Type B pancreatic cell (in vitro differentiated cells): ENCODE results near the gene COL4A2. TPM values are rescaled to one million over a fixed set of nuclear protein-coding genes. Genes with fewer than 3 reads are reported as not detected.

Experiments
- DNase-seq: peaks from one replicate; pipeline ENCODE4 v3.0.0; 2021; ENCODE audit warnings: mixed read lengths; ENCODE audit not compliant: unreplicated experiment; ENCODE audit errors: extremely low spot score
- H3K27ac Mint-ChIP-seq: 2 replicates; pipeline ENCODE4 v1.8.0; 2021; ENCODE audit warnings: mild to moderate bottlenecking, mixed read lengths
- H3K27me3 Mint-ChIP-seq: 2 replicates; pipeline ENCODE4 v1.8.0; 2021; ENCODE audit warnings: mixed read lengths
- H3K36me3 Mint-ChIP-seq: 2 replicates; pipeline ENCODE4 v1.8.0; 2021; ENCODE audit warnings: mixed read lengths
- H3K4me1 Mint-ChIP-seq: one replicate; pipeline ENCODE4 v1.8.0; 2021; ENCODE audit warnings: mixed read lengths; ENCODE audit not compliant: unreplicated experiment
- H3K4me3 Mint-ChIP-seq: 2 replicates; pipeline ENCODE4 v1.8.0; 2021; ENCODE audit warnings: mild to moderate bottlenecking, mixed read lengths
- H3K9me3 Mint-ChIP-seq: 2 replicates; pipeline ENCODE4 v1.8.0; 2021; ENCODE audit warnings: mixed read lengths
- total RNA-seq: library from RNA; stranded (reverse); gene quantifications from 2 replicates; pipeline ENCODE4 v1.2.1, GENCODE V29; 2021; ENCODE audit warnings: low replicate concordance
- TF ChIP-seq, protein P1 (sequence below): fragments of 200-600 bp; sonication (generic); conservative IDR thresholded peaks from 2 replicates; pipeline ENCODE4 v1.5.0; 2021; ENCODE audit warnings: antibody characterized with exemption, mild to moderate bottlenecking

COL4A2 gene
- total RNA-seq, 1 donor from 2014 or later, result 145 TPM

DNA sequence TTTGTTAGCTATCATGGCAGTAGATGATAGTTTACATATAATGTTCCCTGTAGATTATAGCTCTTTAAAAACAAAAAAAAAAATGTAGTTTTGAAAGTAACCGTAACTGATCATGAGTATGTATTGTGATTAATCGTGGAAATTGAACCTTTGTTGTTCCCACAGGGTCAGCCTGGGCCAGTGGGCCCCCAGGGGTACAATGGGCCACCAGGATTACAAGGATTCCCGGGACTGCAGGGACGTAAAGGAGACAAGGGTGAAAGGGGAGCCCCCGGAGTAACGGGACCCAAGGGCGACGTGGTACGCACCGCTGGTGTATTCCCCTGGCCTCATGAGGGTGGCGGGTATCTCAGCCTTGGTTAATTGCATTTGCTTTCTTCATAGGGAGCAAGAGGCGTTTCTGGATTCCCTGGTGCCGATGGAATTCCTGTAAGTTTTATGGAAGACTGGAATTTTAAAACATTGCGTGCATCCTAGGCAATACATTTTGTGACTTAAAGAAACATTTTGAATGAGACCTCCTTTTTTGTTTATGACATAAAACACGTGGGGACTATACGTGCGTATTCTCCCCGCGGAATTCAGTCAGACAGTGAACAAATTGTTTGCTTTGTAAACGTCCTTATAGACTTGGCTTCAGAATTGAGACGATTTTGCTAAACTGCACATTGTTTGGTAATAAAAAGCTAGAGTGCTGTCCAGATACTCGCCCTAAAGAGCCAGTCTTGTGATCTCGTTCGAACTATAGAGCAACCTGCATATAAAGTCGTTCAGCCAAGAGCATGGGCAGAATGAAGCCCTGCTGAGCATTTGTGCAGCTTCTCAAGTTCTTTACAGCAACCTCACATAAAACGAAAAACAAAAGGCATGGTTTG, 117.7 kb downstream of the COL4A2 start:
- TF ChIP-seq, protein P1, sequence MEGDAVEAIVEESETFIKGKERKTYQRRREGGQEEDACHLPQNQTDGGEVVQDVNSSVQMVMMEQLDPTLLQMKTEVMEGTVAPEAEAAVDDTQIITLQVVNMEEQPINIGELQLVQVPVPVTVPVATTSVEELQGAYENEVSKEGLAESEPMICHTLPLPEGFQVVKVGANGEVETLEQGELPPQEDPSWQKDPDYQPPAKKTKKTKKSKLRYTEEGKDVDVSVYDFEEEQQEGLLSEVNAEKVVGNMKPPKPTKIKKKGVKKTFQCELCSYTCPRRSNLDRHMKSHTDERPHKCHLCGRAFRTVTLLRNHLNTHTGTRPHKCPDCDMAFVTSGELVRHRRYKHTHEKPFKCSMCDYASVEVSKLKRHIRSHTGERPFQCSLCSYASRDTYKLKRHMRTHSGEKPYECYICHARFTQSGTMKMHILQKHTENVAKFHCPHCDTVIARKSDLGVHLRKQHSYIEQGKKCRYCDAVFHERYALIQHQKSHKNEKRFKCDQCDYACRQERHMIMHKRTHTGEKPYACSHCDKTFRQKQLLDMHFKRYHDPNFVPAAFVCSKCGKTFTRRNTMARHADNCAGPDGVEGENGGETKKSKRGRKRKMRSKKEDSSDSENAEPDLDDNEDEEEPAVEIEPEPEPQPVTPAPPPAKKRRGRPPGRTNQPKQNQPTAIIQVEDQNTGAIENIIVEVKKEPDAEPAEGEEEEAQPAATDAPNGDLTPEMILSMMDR, result no peak
- H3K4me3 Mint-ChIP-seq, result no peak overlapping the region
- no peaks in the 10 kb centered on the region for H3K4me1 Mint-ChIP-seq
- peaks cover 4% of the 10 kb centered on the region for H3K36me3 Mint-ChIP-seq
- H3K9me3 Mint-ChIP-seq, result no peaks in the 10 kb centered on the region
- DNase-seq, result no peak
- no peaks in the 10 kb centered on the region for H3K27me3 Mint-ChIP-seq
- no peak overlapping the region for H3K27ac Mint-ChIP-seq

DNA sequence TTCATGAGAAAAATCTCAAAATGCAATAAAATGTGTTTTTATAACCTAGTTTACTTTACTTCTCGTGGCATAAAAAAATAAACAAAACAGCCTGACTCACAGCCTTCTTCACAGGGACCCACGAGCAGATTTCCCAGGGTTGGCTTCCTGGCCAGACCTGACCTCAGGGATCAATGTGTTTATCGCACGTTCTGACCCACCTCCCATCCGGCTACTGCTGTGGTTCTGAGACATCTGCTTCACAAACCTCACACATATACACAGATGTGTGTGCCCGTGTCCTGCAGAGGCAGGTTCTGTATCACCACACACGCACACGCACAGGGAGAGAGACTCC, 118.3 kb downstream of the COL4A2 start:
- no peak for DNase-seq
- peaks cover 4% of the 10 kb centered on the region for H3K36me3 Mint-ChIP-seq
- no peaks in the 10 kb centered on the region for H3K27me3 Mint-ChIP-seq
- no peaks in the 10 kb centered on the region for H3K9me3 Mint-ChIP-seq
- H3K27ac Mint-ChIP-seq, result no peak overlapping the region
- H3K4me3 Mint-ChIP-seq, result no peak overlapping the region
- H3K4me1 Mint-ChIP-seq, result no peaks in the 10 kb centered on the region
- TF ChIP-seq, protein P1, result no peak

DNA sequence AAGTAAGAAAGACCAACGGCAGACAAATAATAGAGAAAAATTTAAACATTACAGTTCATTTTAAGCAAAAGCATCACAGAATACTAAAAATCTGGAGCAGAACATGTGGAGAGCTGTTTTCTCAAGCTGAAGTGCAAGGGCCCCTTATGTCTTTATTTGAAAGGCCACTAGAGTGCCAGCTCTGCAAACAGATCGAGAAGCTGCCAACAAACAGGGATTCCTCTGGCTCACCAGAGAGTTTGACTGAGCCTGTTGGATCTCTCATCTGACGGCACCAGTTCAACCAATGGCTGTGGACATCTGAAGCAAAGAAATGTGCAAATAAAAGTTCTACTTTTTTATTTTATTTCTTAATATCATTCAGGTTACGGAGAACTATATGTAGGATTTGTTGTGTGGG, 119.7 kb downstream of the COL4A2 start:
- no peak overlapping the region for H3K27ac Mint-ChIP-seq
- H3K36me3 Mint-ChIP-seq, result peaks cover 13% of the 10 kb centered on the region
- no peaks in the 10 kb centered on the region for H3K9me3 Mint-ChIP-seq
- no peak for DNase-seq
- H3K4me1 Mint-ChIP-seq, result no peaks in the 10 kb centered on the region
- no peaks in the 10 kb centered on the region for H3K27me3 Mint-ChIP-seq
- no peak overlapping the region for H3K4me3 Mint-ChIP-seq
- TF ChIP-seq, protein P1, result no peak

DNA sequence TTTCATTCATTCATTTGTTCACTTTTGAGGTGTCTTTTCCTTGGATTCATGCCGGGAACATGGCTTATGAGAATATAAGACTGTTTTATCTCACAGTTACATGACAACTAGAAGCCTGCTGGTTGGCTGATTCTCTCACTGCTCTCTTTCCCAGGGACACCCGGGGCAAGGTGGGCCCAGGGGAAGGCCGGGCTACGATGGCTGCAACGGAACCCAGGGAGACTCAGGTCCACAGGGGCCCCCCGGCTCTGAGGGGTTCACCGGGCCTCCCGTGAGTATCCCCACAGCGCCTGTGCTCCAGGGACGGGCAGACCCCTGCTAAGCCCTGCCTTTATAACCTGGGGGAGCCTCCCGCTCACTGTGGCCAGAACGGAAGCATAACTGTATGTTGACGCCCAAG, 121.2 kb downstream of the COL4A2 start:
- H3K27me3 Mint-ChIP-seq, result no peaks in the 10 kb centered on the region
- no peak for DNase-seq
- H3K27ac Mint-ChIP-seq, result no peak overlapping the region
- peaks cover 9% of the 10 kb centered on the region for H3K4me1 Mint-ChIP-seq
- no peaks in the 10 kb centered on the region for H3K9me3 Mint-ChIP-seq
- H3K4me3 Mint-ChIP-seq, result no peak overlapping the region
- TF ChIP-seq, protein P1, result no peak
- H3K36me3 Mint-ChIP-seq, result peaks cover 20% of the 10 kb centered on the region

DNA sequence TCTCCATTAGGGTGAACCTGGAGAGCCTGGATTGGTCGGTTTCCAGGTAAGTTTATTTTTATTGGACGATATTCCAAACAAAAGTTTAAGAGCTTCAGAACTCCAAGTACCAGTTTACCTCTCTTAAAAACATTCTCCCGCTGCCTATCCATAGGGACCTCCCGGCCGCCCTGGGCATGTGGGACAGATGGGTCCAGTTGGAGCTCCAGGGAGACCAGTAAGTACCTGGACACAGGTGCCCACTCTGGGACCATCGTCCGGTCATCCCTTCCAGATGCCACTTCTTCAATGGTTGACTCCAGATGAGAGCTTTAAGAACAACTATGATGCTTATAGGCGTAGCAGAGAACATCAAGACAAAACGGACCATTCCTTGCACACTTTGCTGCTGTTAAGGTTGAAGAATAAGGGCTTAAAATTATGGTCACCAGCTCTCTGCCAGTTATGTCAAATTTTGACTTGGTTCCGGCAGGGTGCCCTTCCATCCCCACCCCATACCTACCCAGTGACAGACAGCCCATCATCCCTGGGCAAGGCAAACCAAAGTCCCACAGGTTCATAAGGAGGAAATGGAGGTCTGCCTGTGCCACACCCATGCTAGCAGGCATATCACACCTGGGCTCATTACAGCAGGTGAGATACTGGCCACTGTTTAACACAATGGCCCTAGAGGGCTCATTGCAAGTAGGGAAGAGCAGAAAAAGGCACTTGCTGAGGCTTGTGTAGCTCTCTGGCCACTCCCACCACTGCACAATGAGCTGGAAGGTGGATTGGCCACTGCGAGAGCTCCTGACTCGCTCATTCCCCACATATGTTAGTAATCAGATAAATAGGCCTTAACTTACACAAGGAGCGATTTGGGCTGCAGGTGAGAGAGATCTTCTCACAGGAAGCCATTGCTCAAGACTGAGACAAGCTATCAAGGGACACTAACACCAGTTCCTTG, 123.6 kb downstream of the COL4A2 start:
- Mint-ChIP-seq H3K36me3 (peaks cover 29% of the 10 kb centered on the region), H3K27me3 (no peaks in the 10 kb centered on the region), H3K9me3 (no peaks in the 10 kb centered on the region), H3K27ac (no peak overlapping the region), H3K4me1 (peaks cover 12% of the 10 kb centered on the region), H3K4me3 (no peak overlapping the region)
- TF ChIP-seq, protein P1, result no peak
- no peak for DNase-seq
